ENCODE measurements around the gene UQCC5.

Gene UQCC5

GRCh38 chr3:52551118-52551517, 14.7 kb downstream of the UQCC5 start:
- POLR2A ChIA-PET, result interaction anchor here (1.7 kb wide), 1 partner anchor 15 kb away, joined by 5 read pairs; the partner anchor contains the start of gene UQCC5
- CTCF ChIA-PET, result no interaction called here
- TF ChIP-seq FOXK2 (IDR thresholded peaks at IDR 0.05), result no peak
- TF ChIP-seq SP1 (IDR thresholded peaks at IDR 0.05), result no peak
- no peak for TF ChIP-seq SUZ12 (IDR thresholded peaks at IDR 0.05)
- no peak for TF ChIP-seq BHLHE40 (IDR thresholded peaks at IDR 0.05; ENCODE audit: borderline replicate concordance)
- no peak for TF ChIP-seq LEF1 (IDR thresholded peaks at IDR 0.05; ENCODE audit: borderline replicate concordance)
- TF ChIP-seq NFRKB (IDR thresholded peaks at IDR 0.05), result no peak
- TF ChIP-seq L3MBTL2 (conservative IDR thresholded peaks at IDR 0.05), result no peak
- TF ChIP-seq ARNT (IDR thresholded peaks at IDR 0.05), result no peak
- no peak for TF ChIP-seq PKNOX1 (IDR thresholded peaks at IDR 0.05)
- DNase-seq (ENCODE audit: extremely low spot score), result no peak

- no peak for DNase-seq (ENCODE audit: extremely low spot score)
- no peak for TF ChIP-seq ZNF384 (IDR thresholded peaks at IDR 0.05)
- no peak for TF ChIP-seq ARNT (IDR thresholded peaks at IDR 0.05)
- TF ChIP-seq PKNOX1 (IDR thresholded peaks at IDR 0.05), result no peak
- TF ChIP-seq NFRKB (IDR thresholded peaks at IDR 0.05), result no peak
- TF ChIP-seq BHLHE40 (IDR thresholded peaks at IDR 0.05; ENCODE audit: borderline replicate concordance), result no peak
- TF ChIP-seq FOXK2 (IDR thresholded peaks at IDR 0.05), result no peak
- TF ChIP-seq FOXM1 (IDR thresholded peaks at IDR 0.05; ENCODE audit: borderline replicate concordance), result no peak
- no peak for TF ChIP-seq ELF4 (IDR thresholded peaks at IDR 0.05)
- TF ChIP-seq HDGF (IDR thresholded peaks at IDR 0.05; ENCODE audit: borderline replicate concordance), result no peak
- no peak for TF ChIP-seq L3MBTL2 (conservative IDR thresholded peaks at IDR 0.05)
- TF ChIP-seq SP1 (IDR thresholded peaks at IDR 0.05), result no peak
- ChIA-PET POLR2A (interaction anchor here (1.7 kb wide), 1 partner anchor 16 kb away, joined by 5 read pairs; the partner anchor contains the start of gene UQCC5), CTCF (no interaction called here)
These were observed 15.7 kb downstream of the UQCC5 start for GRCh38 chr3:52552089-52552488.

- CTCF ChIA-PET, result no interaction called here
- TF ChIP-seq ELF4 (IDR thresholded peaks at IDR 0.05) (no peak), FOXA1 (IDR thresholded peaks at IDR 0.05) (no peak), FOXK2 (IDR thresholded peaks at IDR 0.05) (no peak), SP1 (IDR thresholded peaks at IDR 0.05) (no peak)
- POLR2A ChIA-PET, result no interaction called here
- DNase-seq (ENCODE audit: extremely low spot score), result no peak
These were observed 17.8 kb downstream of the UQCC5 start for GRCh38 chr3:52554026-52554755.

GRCh38 chr3:52555056-52555455, 18.7 kb downstream of the UQCC5 start:
- POLR2A ChIA-PET, result no interaction called here
- CTCF ChIA-PET, result no interaction called here

GRCh38 chr3:52557011-52557960, 20.9 kb downstream of the UQCC5 start:
- ChIA-PET CTCF (no interaction called here), POLR2A (no interaction called here)
- TF ChIP-seq HDGF (IDR thresholded peaks at IDR 0.05; ENCODE audit: borderline replicate concordance) (no peak), ELF4 (IDR thresholded peaks at IDR 0.05) (no peak), TARDBP (IDR thresholded peaks at IDR 0.05) (no peak)

More at GRCh38 chr3:52555056-52555455, 18.7 kb downstream of the UQCC5 start:
- DNase-seq (ENCODE audit: extremely low spot score), result no peak
- TF ChIP-seq SP1 (IDR thresholded peaks at IDR 0.05) (no peak), ARNT (IDR thresholded peaks at IDR 0.05) (no peak), TARDBP (IDR thresholded peaks at IDR 0.05) (no peak), BHLHE40 (IDR thresholded peaks at IDR 0.05; ENCODE audit: borderline replicate concordance) (no peak), NFRKB (IDR thresholded peaks at IDR 0.05) (no peak), SUZ12 (IDR thresholded peaks at IDR 0.05) (no peak), HDGF (IDR thresholded peaks at IDR 0.05; ENCODE audit: borderline replicate concordance) (no peak), ELF4 (IDR thresholded peaks at IDR 0.05) (no peak), LEF1 (IDR thresholded peaks at IDR 0.05; ENCODE audit: borderline replicate concordance) (no peak), FOXK2 (IDR thresholded peaks at IDR 0.05) (no peak), L3MBTL2 (conservative IDR thresholded peaks at IDR 0.05) (no peak), FOXA1 (IDR thresholded peaks at IDR 0.05) (no peak), PKNOX1 (IDR thresholded peaks at IDR 0.05) (no peak), CTBP1 (IDR thresholded peaks at IDR 0.05; ENCODE audit: borderline replicate concordance) (no peak), ZNF384 (IDR thresholded peaks at IDR 0.05) (no peak), FOXM1 (IDR thresholded peaks at IDR 0.05; ENCODE audit: borderline replicate concordance) (no peak)

GRCh38 chr3:52558436-52558835, 22.0 kb downstream of the UQCC5 start:
- no peak for DNase-seq (ENCODE audit: extremely low spot score)
- ChIA-PET CTCF (no interaction called here), POLR2A (interaction anchor here (0.7 kb wide), 1 partner anchor 22 kb away, joined by 3 read pairs; the partner anchor contains the start of gene UQCC5)
- TF ChIP-seq PKNOX1 (IDR thresholded peaks at IDR 0.05) (no peak), CTBP1 (IDR thresholded peaks at IDR 0.05; ENCODE audit: borderline replicate concordance) (no peak), ZNF384 (IDR thresholded peaks at IDR 0.05) (no peak), L3MBTL2 (conservative IDR thresholded peaks at IDR 0.05) (no peak), SUZ12 (IDR thresholded peaks at IDR 0.05) (no peak), BHLHE40 (IDR thresholded peaks at IDR 0.05; ENCODE audit: borderline replicate concordance) (no peak), FOXK2 (IDR thresholded peaks at IDR 0.05) (no peak), TARDBP (IDR thresholded peaks at IDR 0.05) (no peak), ARNT (IDR thresholded peaks at IDR 0.05) (no peak)

More at GRCh38 chr3:52557011-52557960, 20.9 kb downstream of the UQCC5 start:
- no peak for DNase-seq (ENCODE audit: extremely low spot score)
